Activated CD8-positive, alpha-beta T cell treated with anti-CD3 and anti-CD28 coated beads, Interleukin-2, amount 10 ng/mL, durations not matched to agents 7 days and 5 days (primary cell): ENCODE results near the gene MACROH2A2. TPM values are rescaled to one million over a fixed set of nuclear protein-coding genes. Genes with fewer than 3 reads are reported as not detected.
A peak's percentile ranks its signal among the peaks of the same experiment; 100 is the strongest.

Experiments used
- ATAC-seq: fragments of 150-1000 bp; cut with Tn5 transposase; one replicate; pipeline ENCODE4 v1.10.0; 2021; ENCODE audit warnings: moderate library complexity
- CTCF ChIA-PET: fragments of 350-600 bp; sonication (Branson Sonifier 250); formaldehyde crosslinking; loops from one replicate; lab custom pipeline; 2021; ENCODE audit warnings: antibody characterized with exemption; lab: Charles Lee
- POLR2A ChIA-PET: fragments of 350-600 bp; sonication (Branson Sonifier 250); formaldehyde crosslinking; loops from one replicate; lab custom pipeline; 2021; ENCODE audit warnings: antibody characterized with exemption; lab: Charles Lee
- DNase-seq: peaks from one replicate; pipeline ENCODE4 v3.0.0-alpha.2; 2020
- H3K27ac Mint-ChIP-seq: one replicate; pipeline ENCODE4 v1.8.0; 2021; ENCODE audit warnings: mild to moderate bottlenecking, mixed read lengths
- H3K27me3 Mint-ChIP-seq: one replicate; pipeline ENCODE4 v1.8.0; 2021; ENCODE audit warnings: low read depth, mixed read lengths
- H3K36me3 Mint-ChIP-seq: one replicate; pipeline ENCODE4 v1.8.0; 2021; ENCODE audit warnings: low read depth, mixed read lengths
- H3K4me1 Mint-ChIP-seq: one replicate; pipeline ENCODE4 v1.8.0; 2021; ENCODE audit warnings: low read depth, mixed read lengths
- H3K4me3 Mint-ChIP-seq: one replicate; pipeline ENCODE4 v1.8.0; 2021; ENCODE audit warnings: mild to moderate bottlenecking, mixed read lengths
- H3K9me3 Mint-ChIP-seq: one replicate; pipeline ENCODE4 v1.8.0; 2022; ENCODE audit warnings: mixed read lengths; ENCODE audit not compliant: insufficient read depth
- total RNA-seq, 2 experiments: library from RNA; stranded (reverse); gene quantifications; one replicate each; pipeline ENCODE4 v1.2.3, GENCODE V29; 2021

Gene MACROH2A2
- total RNA-seq, 2 experiments from 2014 or later = 6.2 to 7.4 TPM

DNA sequence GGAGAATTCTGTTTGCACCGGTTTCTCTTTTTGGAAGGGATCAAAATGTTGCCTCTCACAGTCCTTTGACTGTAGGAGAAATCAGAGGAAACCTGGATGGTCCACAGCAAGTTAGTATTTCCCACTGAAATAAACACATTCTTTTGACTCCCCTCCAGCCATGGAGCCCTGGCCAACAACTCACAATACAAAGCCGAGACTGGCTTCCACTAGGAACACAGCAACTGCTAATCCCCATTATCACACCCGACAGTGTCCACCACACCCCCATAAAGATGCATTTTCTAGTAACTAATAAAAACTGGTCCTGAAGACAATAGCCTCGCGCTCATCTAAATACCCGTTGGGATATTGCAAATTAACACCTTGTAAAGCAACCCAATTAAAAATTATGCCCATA, 798 bp upstream of the MACROH2A2 start:
- H3K9me3 Mint-ChIP-seq = no peaks in the 10 kb centered on the region
- peaks cover 15% of the 10 kb centered on the region for H3K4me1 Mint-ChIP-seq
- no peak overlapping the region for H3K27ac Mint-ChIP-seq
- peaks cover 58% of the 10 kb centered on the region for H3K27me3 Mint-ChIP-seq
- POLR2A ChIA-PET = no interaction called here
- CTCF ChIA-PET = interaction anchor here (0.7 to 1.5 kb wide), 3 partner anchors 11 to 64 kb away, joined by 3 to 4 read pairs (median 3); no protein-coding TSS in a partner anchor
- no peak for ATAC-seq
- no peak overlapping the region for H3K4me3 Mint-ChIP-seq
- H3K36me3 Mint-ChIP-seq = no peaks in the 10 kb centered on the region
- no peak for DNase-seq

GRCh38 chr10:70053218-70053840, 683 bp downstream of the MACROH2A2 start:
- DNase-seq (no peak), ATAC-seq (peak; percentile 67)
- POLR2A ChIA-PET = no interaction called here
- CTCF ChIA-PET = interaction anchor here (0.7 to 1.5 kb wide), 4 partner anchors 9 to 311 kb away, joined by 3 to 4 read pairs (median 3); no protein-coding TSS in a partner anchor
- H3K9me3 Mint-ChIP-seq = no peaks in the 10 kb centered on the region
- H3K4me3 Mint-ChIP-seq = peak overlapping the region; percentile 73
- no peak overlapping the region for H3K27ac Mint-ChIP-seq
- peaks cover 62% of the 10 kb centered on the region for H3K27me3 Mint-ChIP-seq
- H3K4me1 Mint-ChIP-seq = peaks cover 15% of the 10 kb centered on the region
- H3K36me3 Mint-ChIP-seq = no peaks in the 10 kb centered on the region

DNA sequence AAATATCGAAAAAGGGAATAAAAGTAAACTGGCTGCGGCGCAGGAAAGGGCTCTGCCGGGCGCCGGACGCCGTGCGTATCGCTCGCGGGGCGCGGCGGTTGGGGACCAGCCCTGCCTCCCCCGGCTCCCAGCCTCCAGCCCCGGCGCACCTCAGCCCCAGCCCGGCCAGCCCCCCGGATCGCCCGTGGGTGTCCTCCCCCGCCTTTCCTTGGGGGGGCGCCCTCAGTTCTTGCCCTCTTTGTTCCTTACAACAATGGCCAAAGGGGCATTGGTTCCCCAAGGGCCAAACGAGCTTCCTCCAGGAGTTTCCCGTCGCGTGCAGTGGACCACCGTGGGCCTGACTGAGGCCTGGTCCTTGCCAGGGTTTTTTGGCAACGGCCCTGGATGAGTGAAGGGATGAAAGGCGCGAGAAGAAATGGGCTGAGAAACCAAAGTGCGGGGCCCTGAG, 1.2 kb downstream of the MACROH2A2 start:
- CTCF ChIA-PET = interaction anchor here (1.0 to 1.5 kb wide), 3 partner anchors 9 to 62 kb away, joined by 3 to 4 read pairs (median 3); no protein-coding TSS in a partner anchor
- DNase-seq = peak; percentile 28
- H3K27me3 Mint-ChIP-seq = peaks cover 60% of the 10 kb centered on the region

DNA sequence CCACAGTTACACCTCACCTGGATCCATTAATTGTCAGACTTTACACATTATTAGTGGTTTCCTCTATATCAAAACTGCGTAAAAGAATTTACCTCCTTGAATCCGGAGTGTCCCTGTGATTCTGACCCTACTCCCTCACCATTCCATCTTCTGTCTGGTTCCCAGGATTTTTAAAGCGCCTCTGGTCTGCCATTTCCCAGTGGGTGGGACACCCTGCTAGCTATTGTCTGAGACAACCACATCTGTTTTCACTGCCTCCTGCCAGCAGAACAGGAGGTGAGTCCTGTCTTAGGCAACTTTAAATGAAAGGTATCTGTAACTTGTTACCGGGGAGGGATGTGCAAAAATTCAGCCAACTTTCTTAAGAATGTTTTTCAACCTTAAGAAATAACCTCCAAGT, 2.3 kb downstream of the MACROH2A2 start:
- H3K9me3 Mint-ChIP-seq = no peaks in the 10 kb centered on the region
- ATAC-seq (no peak), DNase-seq (no peak)
- ChIA-PET POLR2A (no interaction called here), CTCF (interaction anchor here (1.4 to 1.5 kb wide), 2 partner anchors 37 to 61 kb away, joined by 3 to 4 read pairs; no protein-coding TSS in a partner anchor)
- no peaks in the 10 kb centered on the region for H3K36me3 Mint-ChIP-seq
- peaks cover 15% of the 10 kb centered on the region for H3K4me1 Mint-ChIP-seq
- H3K4me3 Mint-ChIP-seq = peak overlapping the region; percentile 8
- peaks cover 54% of the 10 kb centered on the region for H3K27me3 Mint-ChIP-seq
- H3K27ac Mint-ChIP-seq = no peak overlapping the region

More for the DNA sequence above, 1.2 kb downstream of the MACROH2A2 start:
- ATAC-seq = peak; percentile 48
- Mint-ChIP-seq H3K36me3 (no peaks in the 10 kb centered on the region), H3K4me1 (peaks cover 15% of the 10 kb centered on the region), H3K9me3 (no peaks in the 10 kb centered on the region), H3K27ac (no peak overlapping the region), H3K4me3 (peak overlapping the region; percentile 73)
- POLR2A ChIA-PET = no interaction called here

GRCh38 chr10:70055550-70055949, 2.9 kb downstream of the MACROH2A2 start:
- Mint-ChIP-seq H3K9me3 (no peaks in the 10 kb centered on the region), H3K4me3 (no peak overlapping the region), H3K27ac (no peak overlapping the region), H3K4me1 (peaks cover 15% of the 10 kb centered on the region), H3K36me3 (no peaks in the 10 kb centered on the region), H3K27me3 (peaks cover 53% of the 10 kb centered on the region)
- CTCF ChIA-PET = interaction anchor here (1.4 kb wide), 1 partner anchor 60 kb away, joined by 3 read pairs; no protein-coding TSS in a partner anchor
- DNase-seq (no peak), ATAC-seq (no peak)
- POLR2A ChIA-PET = no interaction called here

DNA sequence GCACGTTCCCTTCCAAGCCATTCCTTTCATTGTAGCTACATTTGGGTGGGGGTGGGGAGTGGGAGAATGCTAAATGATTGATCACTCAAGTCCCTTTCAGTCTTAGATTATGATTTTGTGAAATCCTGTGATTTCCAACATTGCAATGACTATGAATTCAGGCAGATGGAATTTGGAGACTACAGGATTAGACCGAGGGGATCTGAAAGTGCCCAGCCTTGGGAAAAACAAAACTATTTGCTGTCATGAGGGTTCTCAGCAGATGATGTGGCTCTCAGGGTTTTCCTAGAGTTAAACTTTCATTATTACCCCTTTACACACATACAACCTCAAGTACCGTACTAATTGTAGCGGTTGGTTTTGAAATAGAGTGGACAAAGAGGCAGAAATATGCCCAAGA, 4.7 kb downstream of the MACROH2A2 start:
- ChIA-PET POLR2A (no interaction called here), CTCF (no interaction called here)
- Mint-ChIP-seq H3K27me3 (peaks cover 39% of the 10 kb centered on the region), H3K9me3 (no peaks in the 10 kb centered on the region), H3K4me1 (peaks cover 11% of the 10 kb centered on the region), H3K27ac (no peak overlapping the region), H3K4me3 (no peak overlapping the region), H3K36me3 (no peaks in the 10 kb centered on the region)
- ATAC-seq (no peak), DNase-seq (no peak)

DNA sequence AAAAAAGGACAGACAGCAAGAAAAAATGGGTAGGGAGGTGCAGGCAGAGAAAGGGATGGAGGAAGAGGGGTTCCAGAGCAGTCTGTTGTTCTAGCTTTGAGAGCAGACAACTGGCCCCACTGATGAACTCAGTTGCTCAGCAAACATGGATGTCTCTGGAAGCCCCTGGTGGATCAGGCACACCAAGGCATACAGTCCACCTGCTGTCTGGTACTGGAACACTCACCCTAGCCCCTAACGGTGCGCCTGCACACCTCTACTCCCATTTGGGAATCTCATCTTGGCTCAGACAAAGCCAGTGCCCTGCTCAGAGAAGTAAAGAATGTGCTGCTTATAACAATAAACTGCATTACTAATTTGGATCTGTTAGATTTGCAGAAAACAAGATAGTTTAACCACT, 7.7 kb downstream of the MACROH2A2 start:
- POLR2A ChIA-PET = no interaction called here
- H3K4me3 Mint-ChIP-seq = no peak overlapping the region
- H3K27me3 Mint-ChIP-seq = peaks cover 22% of the 10 kb centered on the region
- no peaks in the 10 kb centered on the region for H3K9me3 Mint-ChIP-seq
- no peak overlapping the region for H3K27ac Mint-ChIP-seq
- ATAC-seq = no peak
- H3K4me1 Mint-ChIP-seq = no peaks in the 10 kb centered on the region
- CTCF ChIA-PET = no interaction called here
- H3K36me3 Mint-ChIP-seq = no peaks in the 10 kb centered on the region
- no peak for DNase-seq

DNA sequence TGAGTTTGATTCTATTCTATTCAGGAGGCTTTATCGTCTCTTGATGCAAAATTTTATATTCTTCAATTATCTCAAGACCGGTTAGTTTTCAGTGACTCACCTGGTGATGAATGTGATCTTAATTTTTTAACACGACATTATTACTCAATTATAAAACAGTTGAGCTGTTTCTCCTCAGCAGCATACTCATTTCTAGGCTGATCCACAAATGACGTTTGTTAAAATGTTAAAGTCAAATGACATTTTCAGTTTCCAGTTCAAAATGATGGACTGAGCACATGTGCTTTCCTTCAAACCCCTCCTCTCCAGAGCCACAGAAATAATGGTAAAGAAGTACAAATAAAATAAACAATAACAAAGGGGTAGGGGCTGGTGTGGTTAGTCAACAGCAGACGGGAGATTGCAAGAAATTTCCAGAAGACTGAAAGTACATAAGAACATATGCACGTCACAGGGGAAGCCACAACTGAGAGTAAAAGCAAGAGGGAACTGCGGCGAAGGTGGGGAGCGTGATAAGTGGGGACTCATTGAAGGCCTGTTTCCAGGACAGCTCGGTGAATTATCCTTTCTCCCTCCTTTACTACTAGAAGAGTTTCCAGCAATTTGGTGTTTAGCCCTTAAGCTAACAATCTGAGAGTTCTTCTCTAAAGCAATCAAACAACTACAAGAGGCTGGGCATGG, 10.9 kb downstream of the MACROH2A2 start:
- H3K27me3 Mint-ChIP-seq = peaks cover 8% of the 10 kb centered on the region
- POLR2A ChIA-PET = interaction anchor here (0.6 kb wide), 1 partner anchor 70 kb away, joined by 3 read pairs; no protein-coding TSS in a partner anchor
- no peaks in the 10 kb centered on the region for H3K9me3 Mint-ChIP-seq
- DNase-seq = no peak
- H3K36me3 Mint-ChIP-seq = no peaks in the 10 kb centered on the region
- no peaks in the 10 kb centered on the region for H3K4me1 Mint-ChIP-seq
- CTCF ChIA-PET = interaction anchor here (2.2 kb wide), 1 partner anchor 105 kb away, joined by 6 read pairs; no protein-coding TSS in a partner anchor
- H3K4me3 Mint-ChIP-seq = no peak overlapping the region
- no peak overlapping the region for H3K27ac Mint-ChIP-seq
- no peak for ATAC-seq

GRCh38 chr10:70064486-70064885, 11.8 kb downstream of the MACROH2A2 start:
- Mint-ChIP-seq H3K36me3 (no peaks in the 10 kb centered on the region), H3K4me3 (no peak overlapping the region), H3K27ac (no peak overlapping the region), H3K27me3 (peaks cover 8% of the 10 kb centered on the region), H3K4me1 (no peaks in the 10 kb centered on the region), H3K9me3 (no peaks in the 10 kb centered on the region)
- ChIA-PET POLR2A (interaction anchor here (0.6 kb wide), 1 partner anchor 69 kb away, joined by 3 read pairs; no protein-coding TSS in a partner anchor), CTCF (no interaction called here)
- DNase-seq = no peak
- no peak for ATAC-seq

DNA sequence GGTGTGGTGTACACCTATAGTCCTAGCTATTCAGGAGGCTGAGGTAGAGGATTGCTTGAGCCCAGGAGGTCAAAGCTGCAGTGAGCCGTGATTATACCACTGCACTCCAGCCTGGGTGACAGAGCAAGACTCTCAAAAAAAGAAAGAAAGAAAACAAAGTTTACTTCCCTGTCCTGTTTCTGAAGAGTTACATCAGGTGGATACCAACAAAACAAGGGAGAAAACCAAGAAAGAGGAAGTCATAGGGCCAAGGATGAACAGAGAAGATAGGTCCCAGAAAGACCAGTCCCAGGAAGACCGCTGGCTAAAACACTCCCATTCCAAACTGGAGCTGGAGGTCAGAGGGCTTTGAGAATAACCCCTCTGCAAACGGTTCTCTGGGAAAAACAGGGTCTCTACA, 13.5 kb downstream of the MACROH2A2 start:
- DNase-seq = no peak
- Mint-ChIP-seq H3K9me3 (no peaks in the 10 kb centered on the region), H3K4me1 (no peaks in the 10 kb centered on the region), H3K36me3 (no peaks in the 10 kb centered on the region), H3K27ac (no peak overlapping the region), H3K27me3 (peaks cover 10% of the 10 kb centered on the region), H3K4me3 (no peak overlapping the region)
- no peak for ATAC-seq
- ChIA-PET CTCF (interaction anchor here (0.8 kb wide), 1 partner anchor 80 kb away, joined by 3 read pairs; the partner anchor contains the start of gene TYSND1), POLR2A (no interaction called here)

- Mint-ChIP-seq H3K9me3 (no peaks in the 10 kb centered on the region), H3K4me3 (no peak overlapping the region), H3K27me3 (peaks cover 7% of the 10 kb centered on the region), H3K27ac (no peak overlapping the region), H3K4me1 (no peaks in the 10 kb centered on the region), H3K36me3 (no peaks in the 10 kb centered on the region)
- ChIA-PET POLR2A (no interaction called here), CTCF (no interaction called here)
- ATAC-seq (no peak), DNase-seq (no peak)
Measured at GRCh38 chr10:70067586-70067985, 14.9 kb downstream of the MACROH2A2 start.

DNA sequence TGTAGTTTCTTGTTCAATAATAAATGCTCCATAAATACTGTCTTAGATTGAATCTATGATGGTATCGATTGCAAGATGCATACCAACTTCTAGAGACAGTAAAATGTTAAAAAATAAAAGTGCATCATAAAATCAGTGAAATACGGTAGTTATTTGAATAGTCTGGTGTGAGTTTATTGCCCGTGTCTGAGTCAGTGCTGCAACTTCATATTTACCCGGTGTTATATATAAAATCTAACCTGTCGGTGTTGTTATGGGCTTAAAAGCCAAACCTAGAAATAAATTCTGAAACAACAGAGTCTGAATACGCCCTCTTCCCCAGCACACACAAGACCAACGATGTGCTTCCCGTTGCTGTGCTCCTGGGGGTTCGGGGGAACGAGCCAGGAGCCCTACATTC, 16.3 kb downstream of the MACROH2A2 start:
- Mint-ChIP-seq H3K9me3 (no peaks in the 10 kb centered on the region), H3K27ac (no peak overlapping the region), H3K4me1 (no peaks in the 10 kb centered on the region), H3K36me3 (no peaks in the 10 kb centered on the region), H3K4me3 (no peak overlapping the region), H3K27me3 (peaks cover 7% of the 10 kb centered on the region)
- DNase-seq = no peak
- ChIA-PET CTCF (no interaction called here), POLR2A (no interaction called here)
- ATAC-seq = no peak
